Gastroesophageal sphincter (tissue), 4 donors: Measurements from ENCODE around the gene TRPV2. TPM values are rescaled to one million over a fixed set of nuclear protein-coding genes. Genes with fewer than 3 reads are reported as not detected.
A peak's percentile ranks its signal among the peaks of the same experiment; 100 is the strongest.

Source experiments
- ATAC-seq: fragments of 150-250 bp; one replicate; pipeline ENCODE4 v1.9.1; 2016; ENCODE audit warnings: mild to moderate bottlenecking, moderate library complexity
- H3K27ac ChIP-seq, 4 donors: fragments of 200-600 bp; sonication (generic) in 3 of 4; 1 replicate in 3 of 4; 2 replicates in 1 of 4; pipeline ENCODE4 v1.5.1; 2016 to 2019
- H3K27me3 ChIP-seq: fragments of 200-600 bp; sonication (generic); one replicate; pipeline ENCODE4 v1.5.1; 2019
- H3K36me3 ChIP-seq, 2 donors: fragments of 200-600 bp; sonication (generic); one replicate each; pipeline ENCODE4 v1.5.1; 2019; ENCODE audit warnings: control low read depth in 1 of 2
- H3K4me1 ChIP-seq, 3 donors: fragments of 200-600 bp; sonication (generic); 1 replicate in 2 of 3; 2 replicates in 1 of 3; pipeline ENCODE4 v1.5.1; 2016 to 2019; ENCODE audit warnings: control low read depth in 2 of 3
- H3K4me3 ChIP-seq, 2 donors: fragments of 200-600 bp; sonication (generic); one replicate each; pipeline ENCODE4 v1.5.1; 2019; ENCODE audit warnings: mild to moderate bottlenecking in 1 of 2, moderate library complexity in 1 of 2
- H3K9me3 ChIP-seq, 3 donors: fragments of 200-600 bp; sonication (generic); one replicate each; pipeline ENCODE4 v1.5.1; 2017 to 2019; ENCODE audit warnings: control low read depth in 2 of 3
- EP300 ChIP-seq: sonication (generic); formaldehyde crosslinking; IDR thresholded peaks from one replicate; pipeline ENCODE4 v1.6.1; 2017; ENCODE audit warnings: antibody characterized with exemption, mild to moderate bottlenecking
- POLR2A ChIP-seq, 2 donors: fragments of 450-650 bp; IDR thresholded peaks; one replicate each; pipeline ENCODE4 v1.6.1; 2017; ENCODE audit warnings: antibody characterized with exemption in 2 of 2, mild to moderate bottlenecking in 2 of 2, moderate library complexity in 1 of 2
- POLR2AphosphoS5 ChIP-seq: sonication (generic); formaldehyde crosslinking; IDR thresholded peaks from one replicate; pipeline ENCODE4 v1.6.1; 2017; ENCODE audit warnings: antibody characterized with exemption
- WGBS, 2 donors: methylation state at CpG; one replicate each; pipeline ENCODE4 v1.1.5; 2018; ENCODE audit warnings: low coverage in 1 of 2; 5-methylcytosine and 5-hydroxymethylcytosine counted together
- total RNA-seq, 4 donors: library from RNA; depleted of rRNA; stranded (reverse); fragments of >200 nt; gene quantifications; one replicate each; pipeline ENCODE4 v1.1.0, GENCODE V29; 2016
- TF ChIP-seq, protein P1 (sequence below), 4 experiments: fragments of 200-600 bp in 2 of 4; fragments of 450-650 bp in 2 of 4; sonication (generic) in 1 of 4; IDR thresholded peaks; one replicate each; pipeline ENCODE4 v1.5.1; 2017 to 2019; ENCODE audit warnings: antibody characterized with exemption in 4 of 4, mild to moderate bottlenecking in 2 of 4, moderate library complexity in 2 of 4

The TRPV2 gene
- total RNA-seq, 4 donors from 2014 or later, result 6.5 to 15.5 (median 11.6) TPM

DNA sequence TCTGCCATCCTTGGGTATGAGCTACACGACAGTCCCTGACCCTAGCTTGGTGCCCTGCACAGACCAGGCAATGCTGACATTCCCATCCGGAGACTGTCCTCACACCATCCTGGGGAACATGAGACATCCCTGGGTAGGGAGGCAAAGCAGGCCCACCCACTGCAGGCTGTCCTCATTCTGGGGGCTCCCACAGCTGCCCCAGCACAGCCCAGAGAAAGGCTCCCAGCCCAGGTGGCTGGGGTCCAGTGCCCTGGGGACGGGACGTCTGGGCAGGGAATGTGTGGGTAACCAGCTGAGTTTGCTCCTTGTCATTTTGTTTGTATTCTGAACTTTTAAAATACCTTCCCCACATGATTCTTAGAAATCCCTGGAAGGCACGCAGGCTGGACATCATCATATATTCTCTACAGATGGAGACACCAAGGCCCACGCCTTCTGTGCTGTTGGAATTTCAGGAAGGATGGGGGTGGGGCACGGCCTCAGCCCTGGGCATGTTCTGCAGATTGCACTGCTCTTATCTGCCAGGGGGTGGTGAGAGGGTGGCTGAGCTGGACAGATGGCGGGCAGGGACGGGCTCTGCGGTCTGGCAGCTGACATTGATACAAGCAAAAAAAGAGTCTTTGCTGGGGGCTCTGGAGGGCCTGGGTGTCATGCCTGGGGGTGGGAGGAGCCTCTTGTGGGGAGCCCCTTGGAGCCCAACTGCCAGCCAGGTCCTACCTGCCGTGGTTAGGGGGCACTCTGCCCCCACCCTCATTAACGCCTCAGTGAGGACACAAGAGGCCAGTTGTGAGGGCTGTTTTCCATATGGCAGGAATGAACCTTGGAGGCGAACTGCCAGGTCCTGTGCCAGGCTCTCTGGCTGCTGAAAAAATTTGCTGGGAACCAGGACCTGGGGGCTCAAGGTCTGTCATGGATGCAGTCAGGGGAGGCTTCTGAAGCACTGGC lies 48.3 kb downstream of the TRPV2 start:
- 40% methylated on average over 4 of the region's 13 CpGs; no CpG with 5 or more reads in 1 of the 2 donors for WGBS, 2 donors
- peak; percentile 20 for ATAC-seq

DNA sequence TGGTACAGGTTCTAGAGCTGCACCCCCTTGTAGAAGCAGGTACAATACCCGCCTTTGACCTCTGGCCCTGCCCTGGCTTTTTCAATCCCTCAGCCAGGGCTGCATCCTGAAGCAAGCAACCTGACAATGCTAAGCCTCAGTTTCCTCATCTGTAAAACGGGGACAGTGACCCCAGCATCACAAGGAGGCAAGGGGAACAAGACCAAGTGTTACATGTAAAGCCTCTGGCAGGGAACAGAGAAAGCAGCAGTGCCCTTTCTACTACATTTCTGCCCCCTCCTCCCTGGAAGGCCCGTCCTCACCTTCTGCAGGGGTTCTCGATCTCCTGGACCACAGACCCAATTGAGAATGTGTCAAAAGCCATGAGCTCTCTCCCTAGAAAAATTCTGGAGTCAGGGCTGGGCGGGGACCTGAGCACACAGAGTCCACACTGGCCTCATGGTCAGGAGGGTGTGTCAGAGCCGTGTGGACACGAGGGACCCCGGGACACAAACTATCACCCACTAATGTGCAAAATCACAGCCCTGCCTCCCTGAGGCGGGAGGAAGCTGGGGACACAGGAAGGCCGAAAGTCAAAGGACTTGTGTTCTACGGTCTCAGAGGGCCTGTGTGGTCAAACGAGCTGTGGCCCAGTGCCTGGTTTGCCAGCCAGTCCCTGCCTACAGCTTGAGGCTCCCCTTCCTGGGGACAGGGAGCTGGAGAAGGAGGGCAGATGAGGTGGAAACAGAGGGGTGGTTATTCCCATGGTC lies 49.1 kb downstream of the TRPV2 start:
- peak; percentile 11 for ATAC-seq
- Histone ChIP-seq H3K9me3 (no peaks in the 10 kb centered on the region), H3K36me3 (peaks cover 0 to 23% of the 10 kb centered on the region in 2 donors), H3K4me3 (no peak overlapping the region), H3K27ac (peak overlapping the region in 1 of 4 donors; percentile 17), H3K27me3 (no peaks in the 10 kb centered on the region), H3K4me1 (peaks cover 0 to 40% (median 0%) of the 10 kb centered on the region in 3 donors)
- TF ChIP-seq POLR2A (IDR thresholded peaks at IDR 0.05) (no peak), POLR2AphosphoS5 (no peak), EP300 (no peak)
- TF ChIP-seq, protein P1, sequence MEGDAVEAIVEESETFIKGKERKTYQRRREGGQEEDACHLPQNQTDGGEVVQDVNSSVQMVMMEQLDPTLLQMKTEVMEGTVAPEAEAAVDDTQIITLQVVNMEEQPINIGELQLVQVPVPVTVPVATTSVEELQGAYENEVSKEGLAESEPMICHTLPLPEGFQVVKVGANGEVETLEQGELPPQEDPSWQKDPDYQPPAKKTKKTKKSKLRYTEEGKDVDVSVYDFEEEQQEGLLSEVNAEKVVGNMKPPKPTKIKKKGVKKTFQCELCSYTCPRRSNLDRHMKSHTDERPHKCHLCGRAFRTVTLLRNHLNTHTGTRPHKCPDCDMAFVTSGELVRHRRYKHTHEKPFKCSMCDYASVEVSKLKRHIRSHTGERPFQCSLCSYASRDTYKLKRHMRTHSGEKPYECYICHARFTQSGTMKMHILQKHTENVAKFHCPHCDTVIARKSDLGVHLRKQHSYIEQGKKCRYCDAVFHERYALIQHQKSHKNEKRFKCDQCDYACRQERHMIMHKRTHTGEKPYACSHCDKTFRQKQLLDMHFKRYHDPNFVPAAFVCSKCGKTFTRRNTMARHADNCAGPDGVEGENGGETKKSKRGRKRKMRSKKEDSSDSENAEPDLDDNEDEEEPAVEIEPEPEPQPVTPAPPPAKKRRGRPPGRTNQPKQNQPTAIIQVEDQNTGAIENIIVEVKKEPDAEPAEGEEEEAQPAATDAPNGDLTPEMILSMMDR (IDR thresholded peaks at IDR 0.05), result no peak
- 18 to 80% methylated on average over 2 of the region's 12 CpGs for WGBS, 2 donors

More for the DNA sequence above, 48.3 kb downstream of the TRPV2 start:
- H3K27me3 ChIP-seq, result no peaks in the 10 kb centered on the region
- TF ChIP-seq POLR2AphosphoS5 (no peak), POLR2A (IDR thresholded peaks at IDR 0.05) (no peak), EP300 (no peak)
- TF ChIP-seq, protein P1 (IDR thresholded peaks at IDR 0.05), result no peak
- no peaks in the 10 kb centered on the region for H3K9me3 ChIP-seq
- no peak overlapping the region for H3K4me3 ChIP-seq
- peaks cover 0 to 40% (median 0%) of the 10 kb centered on the region in 3 donors for H3K4me1 ChIP-seq
- peaks cover 0 to 25% of the 10 kb centered on the region in 2 donors for H3K36me3 ChIP-seq
- no peak overlapping the region for H3K27ac ChIP-seq

DNA sequence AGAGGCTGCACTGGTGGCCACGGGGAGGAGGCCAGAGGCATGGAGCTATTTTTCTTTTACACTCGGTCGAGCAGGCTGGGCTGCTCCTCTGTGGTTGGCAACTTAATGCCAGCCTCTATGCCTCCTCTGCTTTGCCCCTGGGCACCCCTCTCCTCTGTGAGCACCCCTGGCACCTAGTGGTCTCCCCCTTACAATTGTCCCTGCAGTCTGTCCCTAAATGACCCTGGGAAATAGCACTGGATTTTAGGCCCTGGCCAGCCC lies 49.6 kb downstream of the TRPV2 start:
- 100% methylated on average over 2 of the region's 3 CpGs; no CpG with 5 or more reads in 1 of the 2 donors for WGBS, 2 donors

DNA sequence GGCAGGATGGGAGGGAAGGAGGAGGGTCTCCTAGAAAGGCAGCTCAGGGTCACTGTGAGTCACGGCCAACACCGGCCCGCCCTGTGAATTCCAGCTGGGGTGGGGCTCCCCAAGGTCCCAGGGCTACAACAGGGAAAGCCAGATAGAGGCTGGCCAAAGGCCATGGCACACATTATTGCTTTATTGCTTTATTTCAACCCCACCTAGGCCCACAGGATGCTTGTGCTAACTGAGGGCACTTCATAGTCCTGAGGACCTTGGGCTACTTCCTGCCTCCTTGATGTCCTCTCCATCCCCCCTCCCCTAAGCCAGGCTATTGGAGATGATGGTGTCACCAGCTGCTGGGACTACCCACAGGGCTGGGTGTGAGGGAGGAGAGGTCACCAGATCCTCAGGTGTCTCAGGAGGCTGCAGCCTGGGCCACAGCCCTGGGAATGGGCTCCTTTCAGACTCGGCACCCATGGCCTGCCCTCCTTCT lies 50.5 kb downstream of the TRPV2 start:
- no peaks in the 10 kb centered on the region for H3K27me3 ChIP-seq
- TF ChIP-seq EP300 (no peak), POLR2A (IDR thresholded peaks at IDR 0.05) (no peak), POLR2AphosphoS5 (no peak)
- TF ChIP-seq, protein P1 (IDR thresholded peaks at IDR 0.05), result no peak
- H3K27ac ChIP-seq, result peak overlapping the region in 1 of 4 donors; percentile 17
- H3K4me3 ChIP-seq, result no peak overlapping the region
- peaks cover 0 to 52% (median 7%) of the 10 kb centered on the region in 3 donors for H3K4me1 ChIP-seq
- no CpG with 5 or more reads among the region's 4 CpGs for WGBS, 2 donors
- ATAC-seq, result peak; percentile 62
- H3K36me3 ChIP-seq, result peaks cover 0 to 14% of the 10 kb centered on the region in 2 donors
- H3K9me3 ChIP-seq, result no peaks in the 10 kb centered on the region

More for the DNA sequence above, 49.6 kb downstream of the TRPV2 start:
- Histone ChIP-seq H3K4me3 (no peak overlapping the region), H3K36me3 (peaks cover 0 to 23% of the 10 kb centered on the region in 2 donors), H3K4me1 (peaks cover 0 to 44% (median 4%) of the 10 kb centered on the region in 3 donors), H3K9me3 (no peaks in the 10 kb centered on the region), H3K27me3 (no peaks in the 10 kb centered on the region), H3K27ac (peak overlapping the region in 1 of 4 donors; percentile 17)
- ATAC-seq, result no peak
- TF ChIP-seq, protein P1 (IDR thresholded peaks at IDR 0.05), result no peak
- TF ChIP-seq EP300 (no peak), POLR2AphosphoS5 (no peak), POLR2A (IDR thresholded peaks at IDR 0.05) (no peak)
